GM21723 (cell line): ENCODE results near the gene KRTAP12-3.
"Not testable (repeated sequence)": the region's sequence is repeated elsewhere in the genome, so short reads cannot be mapped to it uniquely, and the experiment has no call there.

ENCODE experiments used
- ATAC-seq: cut with Tn5 transposase; IDR thresholded peaks from one replicate; pipeline ENCODE4 v1.9.1; 2021; ENCODE audit warnings: mild to moderate bottlenecking, moderate library complexity; ENCODE audit not compliant: unreplicated experiment

Gene KRTAP12-3

DNA sequence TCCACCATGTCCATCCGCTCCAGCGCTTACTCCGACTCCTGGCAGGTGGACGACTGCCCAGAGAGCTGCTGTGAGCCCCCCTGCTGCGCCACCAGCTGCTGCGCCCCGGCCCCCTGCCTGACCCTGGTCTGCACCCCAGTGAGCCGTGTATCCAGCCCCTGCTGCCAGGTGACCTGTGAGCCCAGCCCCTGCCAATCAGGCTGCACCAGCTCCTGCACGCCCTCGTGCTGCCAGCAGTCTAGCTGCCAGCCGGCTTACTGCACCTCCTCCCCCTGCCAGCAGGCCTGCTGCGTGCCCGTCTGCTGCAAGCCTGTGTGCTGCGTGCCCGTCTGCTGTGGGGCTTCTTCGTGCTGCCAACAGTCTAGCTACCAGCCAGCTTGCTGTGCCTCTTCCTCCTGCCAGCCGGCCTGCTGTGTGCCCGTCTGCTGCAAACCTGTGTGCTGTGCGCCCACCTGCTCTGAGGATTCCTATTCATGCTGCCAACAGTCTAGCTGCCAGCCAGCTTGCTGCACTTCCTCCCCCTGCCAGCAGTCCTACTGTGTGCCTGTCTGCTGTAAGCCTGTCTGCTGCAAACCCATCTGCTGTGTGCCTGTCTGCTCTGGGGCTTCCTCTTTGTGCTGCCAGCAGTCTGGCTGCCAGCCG is 30.4 kb upstream of the KRTAP12-3 start:
- not testable (repeated sequence) for ATAC-seq

DNA sequence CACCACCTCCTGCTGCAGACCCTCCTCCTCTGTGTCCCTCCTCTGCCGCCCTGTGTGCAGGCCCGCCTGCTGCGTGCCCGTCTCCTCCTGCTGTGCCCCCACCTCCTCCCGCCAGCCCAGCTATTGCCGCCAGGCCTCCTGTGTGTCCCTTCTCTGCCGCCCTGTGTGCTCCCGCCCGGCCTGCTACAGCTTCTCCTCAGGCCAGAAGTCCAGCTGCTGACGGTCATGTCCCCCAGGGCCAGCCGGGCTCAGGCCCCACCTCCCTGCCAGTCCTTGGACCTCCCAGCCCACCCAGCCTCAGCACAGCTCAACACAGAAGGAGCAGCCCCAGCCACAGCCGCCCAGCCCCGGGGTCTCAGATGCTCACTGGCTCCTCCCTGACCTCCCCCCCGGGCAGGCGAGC is 29.9 kb upstream of the KRTAP12-3 start:
- ATAC-seq = not testable (repeated sequence)

DNA sequence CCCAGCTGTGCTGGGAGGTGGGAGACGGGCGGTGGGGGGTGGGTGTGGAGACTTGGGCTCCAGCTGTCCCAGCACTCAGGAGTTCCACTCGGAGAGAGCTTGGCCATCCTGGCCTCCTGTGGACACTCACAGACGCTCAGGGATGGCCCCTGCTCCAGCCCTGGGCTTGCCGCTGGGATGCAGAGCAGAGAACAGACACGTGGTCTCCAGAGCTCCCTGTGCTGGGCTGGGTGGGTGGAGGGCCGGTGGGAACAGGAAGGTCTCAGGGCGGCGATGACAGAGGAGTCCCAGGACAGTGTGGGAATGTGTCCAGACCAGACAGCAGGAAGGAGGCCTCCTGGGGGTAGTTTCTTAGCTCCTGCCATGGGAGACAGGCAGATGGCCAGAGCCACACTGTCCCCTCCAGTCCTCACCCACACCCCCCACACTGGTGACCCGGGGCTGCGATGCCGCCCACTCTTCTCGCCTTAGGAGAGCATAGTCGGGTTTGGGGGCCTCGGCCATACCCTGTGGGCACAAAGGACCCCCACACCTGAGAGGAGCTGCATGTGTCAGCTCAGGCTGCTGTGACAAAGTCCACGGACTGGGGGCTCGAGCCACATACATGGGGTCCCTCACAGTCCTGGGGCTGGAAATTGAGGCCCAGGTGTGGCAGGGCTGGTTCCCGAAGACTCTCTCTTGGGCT is 28.9 kb upstream of the KRTAP12-3 start:
- ATAC-seq = no peak

DNA sequence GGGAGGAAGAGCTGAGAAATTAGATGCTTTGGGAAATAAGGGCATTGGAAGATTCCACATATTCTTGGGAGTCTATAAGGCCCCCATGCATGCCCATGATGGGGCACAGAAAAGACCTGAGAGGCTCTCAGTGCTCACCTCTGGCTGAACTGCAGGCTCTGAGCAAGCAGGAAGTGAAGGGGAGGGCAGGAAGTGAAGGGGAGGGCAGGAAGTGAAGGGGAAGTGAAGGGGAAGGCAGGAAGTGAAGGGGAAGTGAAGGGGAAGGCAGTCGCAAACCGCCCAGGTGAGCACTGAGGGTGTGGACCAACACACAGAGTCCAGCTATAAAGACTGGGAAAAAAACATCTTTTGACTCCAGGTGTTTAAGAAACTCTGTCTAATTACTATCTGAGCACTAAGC is 27.3 kb upstream of the KRTAP12-3 start:
- ATAC-seq = no peak

DNA sequence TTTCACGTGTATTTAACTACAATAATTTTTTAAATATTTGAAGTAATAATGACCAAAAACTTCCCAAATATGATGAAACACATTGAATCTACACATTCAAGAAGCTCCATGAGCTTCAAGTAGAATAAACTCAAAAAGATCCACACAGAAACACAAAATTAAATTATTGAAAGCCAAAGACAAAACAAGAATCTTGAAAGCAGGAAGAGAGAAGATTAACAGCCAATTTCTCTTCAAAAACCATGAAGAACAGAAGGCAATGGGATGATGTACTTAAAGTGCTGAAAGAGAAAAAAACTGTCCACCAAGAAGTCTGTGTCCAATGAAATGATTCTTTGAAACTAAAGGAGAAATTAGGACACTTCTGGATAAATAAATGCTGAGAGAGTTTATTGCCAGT is 25.7 kb upstream of the KRTAP12-3 start:
- ATAC-seq = no peak

DNA sequence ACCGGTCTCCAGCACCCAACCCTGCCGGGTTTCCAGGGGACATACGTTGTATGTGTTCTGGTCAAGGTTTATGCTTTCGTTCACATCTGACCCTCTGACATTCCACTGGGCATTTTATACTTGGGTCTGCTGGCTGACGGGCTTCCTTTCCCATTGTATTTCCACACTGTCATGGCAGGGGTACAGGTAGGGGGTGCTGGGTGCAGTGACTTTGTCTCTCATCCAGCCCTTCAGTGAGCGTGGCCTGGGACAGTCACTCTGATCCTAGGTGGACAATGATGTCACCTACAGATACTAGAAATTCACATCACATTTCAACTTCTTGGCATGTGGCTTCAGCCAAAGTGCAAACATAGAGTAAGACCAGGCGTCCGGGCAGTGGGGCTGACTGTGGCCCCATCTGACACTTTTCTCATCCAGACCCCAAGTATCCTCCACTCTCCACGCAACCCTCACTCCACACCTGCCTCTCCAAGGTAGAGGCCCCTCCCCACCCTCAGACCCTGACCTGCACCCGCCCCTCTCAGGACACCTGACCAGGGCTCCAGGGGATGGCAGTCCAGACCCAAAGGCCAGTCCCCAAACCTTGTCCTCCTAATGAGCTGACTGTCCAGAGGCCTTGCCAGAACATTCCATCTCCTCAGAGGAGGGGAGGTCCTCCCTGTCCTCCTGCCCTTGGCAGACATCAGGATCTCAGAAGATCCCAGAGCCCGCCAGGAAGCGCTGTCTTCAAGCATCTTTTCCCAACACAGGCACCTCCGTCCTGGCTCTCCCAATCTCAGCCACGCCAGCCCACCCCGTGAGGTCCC is 21.3 kb upstream of the KRTAP12-3 start:
- ATAC-seq = no peak

DNA sequence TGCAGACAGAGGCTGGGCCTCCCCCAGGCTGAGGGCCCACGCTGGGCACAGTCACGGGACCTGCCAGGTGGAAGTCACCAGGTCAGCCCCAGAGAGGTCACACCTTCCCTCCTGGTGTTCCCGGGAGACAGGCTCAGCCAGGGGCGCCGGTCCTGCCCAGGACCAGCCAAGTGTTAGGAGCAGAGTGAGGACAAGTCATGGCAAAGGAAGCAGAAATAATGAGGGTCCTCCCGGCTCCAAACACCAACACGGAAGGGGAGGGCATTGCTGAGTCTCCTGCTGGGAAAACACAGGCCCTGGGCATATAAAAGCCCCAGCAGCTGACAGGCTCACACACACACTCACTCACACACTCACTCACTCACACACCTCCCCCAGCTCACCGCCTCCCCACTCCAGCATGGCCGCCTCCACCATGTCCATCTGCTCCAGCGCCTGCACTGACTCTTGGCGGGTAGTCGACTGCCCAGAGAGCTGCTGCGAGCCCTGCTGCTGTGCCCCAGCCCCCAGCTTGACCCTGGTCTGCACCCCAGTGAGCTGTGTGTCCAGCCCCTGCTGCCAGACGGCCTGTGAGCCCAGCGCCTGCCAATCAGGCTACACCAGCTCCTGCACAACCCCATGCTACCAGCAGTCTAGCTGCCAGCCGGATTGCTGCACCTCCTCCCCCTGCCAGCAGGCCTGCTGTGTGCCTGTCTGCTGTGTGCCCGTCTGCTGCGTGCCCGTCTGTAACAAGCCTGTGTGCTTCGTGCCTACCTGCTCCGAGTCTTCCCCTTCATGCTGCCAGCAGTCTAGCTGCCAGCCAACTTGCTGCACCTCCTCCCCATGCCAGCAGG is 20.5 kb upstream of the KRTAP12-3 start, which contains the start of gene KRTAP10-10:
TSS of gene KRTAP10-10 (plus strand) at position 339 of the 833 bp plus-strand sequence. CDS start at position 401, 62 bp downstream.
- no peak for ATAC-seq

DNA sequence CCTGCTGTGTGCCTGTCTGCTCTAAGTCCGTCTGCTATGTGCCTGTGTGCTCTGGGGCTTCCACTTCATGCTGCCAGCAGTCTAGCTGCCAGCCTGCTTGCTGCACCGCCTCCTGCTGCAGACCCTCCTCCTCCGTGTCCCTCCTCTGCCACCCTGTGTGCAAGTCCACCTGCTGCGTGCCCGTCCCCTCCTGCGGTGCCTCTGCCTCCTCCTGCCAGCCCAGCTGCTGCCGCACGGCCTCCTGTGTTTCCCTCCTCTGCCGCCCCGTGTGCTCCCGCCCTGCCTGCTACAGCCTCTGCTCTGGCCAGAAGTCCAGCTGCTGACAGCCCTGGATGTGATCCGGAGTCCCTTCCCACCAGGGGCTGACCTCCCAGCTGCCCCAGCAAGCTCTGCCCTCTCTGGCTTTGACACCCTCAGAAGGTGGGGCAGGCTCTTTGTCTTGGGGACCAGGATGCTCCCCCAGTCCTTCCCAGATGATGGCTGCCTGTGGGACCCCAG is 19.8 kb upstream of the KRTAP12-3 start:
- ATAC-seq = not testable (repeated sequence)

DNA sequence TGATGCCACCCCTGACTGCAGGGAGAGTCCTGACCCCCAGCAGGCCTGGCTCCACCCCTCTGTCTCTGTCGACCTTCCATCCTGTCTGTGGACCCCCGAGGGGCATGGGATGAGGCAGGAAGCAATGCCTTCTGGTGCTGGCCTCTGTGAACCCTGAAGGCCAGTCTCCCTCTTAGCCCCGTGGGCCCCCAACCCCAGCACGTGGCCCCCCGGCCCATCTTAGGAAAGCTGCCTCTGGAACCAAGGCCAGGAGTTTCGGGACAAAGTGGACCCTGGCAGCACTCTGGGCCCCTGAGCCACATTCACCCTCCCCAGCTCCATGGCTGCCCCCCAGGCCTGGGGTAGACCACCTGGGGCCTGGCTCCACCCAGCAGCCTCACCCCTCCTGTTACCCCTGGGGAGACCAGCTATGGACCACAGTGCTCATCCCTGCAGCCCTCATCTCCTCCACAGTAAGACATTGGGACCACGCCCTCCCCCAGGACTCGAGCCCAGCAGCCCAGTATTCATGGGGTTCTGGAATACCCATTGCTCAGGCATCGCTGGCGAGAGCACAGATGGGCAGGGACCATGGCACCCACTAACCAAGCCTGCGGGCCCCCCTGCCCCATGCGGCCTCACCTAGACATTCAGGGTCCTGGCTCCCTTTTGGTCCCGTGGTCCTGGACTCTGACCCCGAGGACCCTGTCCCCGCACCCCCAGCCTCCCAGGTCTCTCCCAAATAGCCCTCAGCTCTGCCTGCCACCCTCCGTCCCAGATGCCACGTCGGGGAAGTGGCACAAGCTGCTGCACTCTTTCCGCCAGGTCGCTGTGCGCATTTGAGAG is 19.0 kb upstream of the KRTAP12-3 start:
- not testable (repeated sequence) for ATAC-seq

DNA sequence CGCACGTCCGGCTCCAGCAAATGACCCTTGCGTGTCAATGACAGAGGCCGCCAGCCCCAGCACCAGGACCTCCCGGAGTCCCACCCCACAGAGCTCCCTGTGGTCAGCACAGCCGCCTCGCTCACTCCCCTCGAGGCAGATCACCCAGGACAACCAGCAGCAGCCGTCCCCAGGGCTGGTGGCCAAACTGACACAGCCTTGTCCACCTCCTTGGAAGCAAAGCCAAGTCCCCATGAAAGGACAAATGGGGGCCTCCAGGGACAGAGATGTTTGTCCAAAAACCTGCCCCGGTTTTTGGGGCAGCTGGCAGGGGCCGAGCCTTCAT is 18.4 kb upstream of the KRTAP12-3 start:
- no peak for ATAC-seq

DNA sequence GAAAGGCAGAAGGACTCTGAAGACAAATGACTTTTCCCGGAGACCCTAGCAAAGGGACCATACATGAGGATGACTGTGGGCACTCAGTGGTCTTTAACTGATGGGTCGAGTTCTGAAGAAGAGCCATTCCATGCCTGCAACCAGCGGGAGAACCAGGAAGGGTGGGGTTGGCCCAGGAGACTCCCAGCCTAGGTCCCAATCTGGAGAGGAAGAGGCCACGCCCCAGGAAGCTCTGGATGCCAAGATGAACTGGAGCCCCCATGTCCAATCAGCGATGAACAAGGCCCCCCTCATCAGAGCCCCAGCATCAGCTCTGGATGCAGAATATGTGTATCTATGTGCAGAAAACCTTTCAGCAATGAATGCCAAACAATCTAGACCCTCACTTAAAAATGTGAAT is 17.0 kb upstream of the KRTAP12-3 start:
- no peak for ATAC-seq

DNA sequence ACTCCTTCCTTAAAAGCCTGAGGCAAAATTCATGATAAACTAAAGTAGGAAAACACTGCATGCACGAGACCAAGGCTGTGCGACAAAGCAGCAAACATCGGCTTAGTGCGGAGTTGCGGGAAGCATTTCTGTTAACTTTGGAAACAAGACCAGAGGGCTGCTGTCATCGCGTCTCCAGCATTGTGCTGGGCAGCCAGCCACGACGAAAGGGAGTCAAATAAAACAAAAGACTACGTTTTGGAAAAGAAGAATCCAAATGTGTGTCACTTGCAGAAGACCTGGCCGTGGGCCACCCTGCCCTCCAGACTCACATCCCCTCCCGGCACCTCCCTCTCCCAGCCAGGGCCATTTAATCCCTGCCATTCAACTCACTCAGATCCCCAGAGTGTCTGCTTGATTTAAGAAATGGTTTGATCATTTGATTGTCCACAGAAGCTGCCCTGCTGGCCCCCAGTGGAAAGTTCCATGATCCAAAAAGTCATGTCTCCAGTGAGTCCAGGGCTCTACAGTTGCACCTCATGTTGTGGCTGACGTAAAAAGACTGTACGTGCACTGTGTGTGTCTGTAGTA is 13.9 kb upstream of the KRTAP12-3 start:
- ATAC-seq = no peak

DNA sequence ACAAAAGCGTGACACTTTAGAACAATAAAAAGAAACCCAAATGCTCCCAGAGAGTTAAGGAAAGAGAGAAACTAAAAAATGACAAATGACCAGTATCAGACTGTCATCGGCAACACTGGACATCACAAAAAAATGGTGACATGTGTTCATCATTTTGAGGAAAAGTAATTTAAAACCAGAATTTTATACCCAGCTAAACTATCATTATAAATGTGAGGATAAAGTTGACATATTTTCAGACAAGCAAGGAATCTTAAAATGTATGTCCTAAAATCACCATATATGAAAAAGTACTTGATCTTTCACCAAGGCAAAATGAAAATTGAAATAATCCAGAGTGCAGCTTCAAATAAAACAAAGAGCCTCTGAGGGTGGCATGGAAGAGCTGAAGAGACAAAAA is 12.9 kb upstream of the KRTAP12-3 start:
- ATAC-seq = no peak

DNA sequence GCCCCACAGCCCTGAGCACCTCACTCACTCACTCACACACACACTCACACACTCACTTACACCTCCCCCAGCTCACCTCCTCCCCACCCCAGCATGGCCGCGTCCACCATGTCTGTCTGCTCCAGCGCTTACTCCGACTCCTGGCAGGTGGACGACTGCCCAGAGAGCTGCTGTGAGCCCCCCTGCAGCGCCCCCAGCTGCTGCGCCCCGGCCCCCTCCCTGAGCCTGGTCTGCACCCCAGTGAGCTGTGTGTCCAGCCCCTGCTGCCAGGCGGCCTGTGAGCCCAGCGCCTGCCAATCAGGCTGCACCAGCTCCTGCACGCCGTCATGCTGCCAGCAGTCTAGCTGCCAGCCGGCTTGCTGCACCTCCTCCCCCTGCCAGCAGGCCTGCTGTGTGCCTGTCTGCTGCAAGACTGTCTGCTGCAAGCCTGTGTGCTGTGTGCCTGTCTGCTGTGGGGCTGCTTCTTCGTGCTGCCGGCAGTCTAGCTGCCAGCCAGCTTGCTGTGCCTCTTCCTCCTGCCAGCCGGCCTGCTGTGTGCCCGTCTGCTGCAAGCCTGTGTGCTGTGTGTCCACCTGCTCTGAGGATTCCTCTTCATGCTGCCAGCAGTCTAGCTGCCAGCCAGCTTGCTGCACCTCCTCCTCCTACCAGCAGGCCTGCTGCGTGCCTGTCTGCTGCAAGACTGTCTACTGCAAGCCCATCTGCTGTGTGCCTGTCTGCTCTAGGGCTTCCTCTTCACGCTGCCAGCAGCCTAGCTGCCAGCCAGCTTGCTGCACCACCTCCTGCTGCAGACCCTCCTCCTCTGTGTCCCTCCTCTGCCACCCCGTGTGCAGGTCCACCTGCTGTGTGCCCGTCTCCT is 11.1 kb upstream of the KRTAP12-3 start, which contains the start of gene KRTAP10-11:
TSS of gene KRTAP10-11 (plus strand) at position 49 of the 856 bp plus-strand sequence. CDS start at position 94, 45 bp downstream.
- not testable (repeated sequence) for ATAC-seq

DNA sequence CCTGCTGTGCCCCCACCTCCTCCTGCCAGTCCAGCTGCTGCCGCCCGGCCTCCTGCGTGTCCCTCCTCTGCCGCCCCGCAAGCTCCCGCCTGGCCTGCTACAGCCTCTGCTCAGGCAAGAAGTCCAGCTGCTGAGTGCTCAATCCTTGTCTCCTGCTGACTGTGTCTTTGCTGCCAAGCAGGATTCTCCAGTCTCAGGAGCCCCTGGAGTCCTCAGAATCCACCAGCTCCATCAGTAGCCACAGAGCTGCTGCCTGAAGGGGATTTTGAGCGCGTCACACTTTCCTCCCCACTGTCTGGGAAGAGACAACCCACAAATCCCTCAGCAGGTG is 10.5 kb upstream of the KRTAP12-3 start:
- ATAC-seq = no peak

DNA sequence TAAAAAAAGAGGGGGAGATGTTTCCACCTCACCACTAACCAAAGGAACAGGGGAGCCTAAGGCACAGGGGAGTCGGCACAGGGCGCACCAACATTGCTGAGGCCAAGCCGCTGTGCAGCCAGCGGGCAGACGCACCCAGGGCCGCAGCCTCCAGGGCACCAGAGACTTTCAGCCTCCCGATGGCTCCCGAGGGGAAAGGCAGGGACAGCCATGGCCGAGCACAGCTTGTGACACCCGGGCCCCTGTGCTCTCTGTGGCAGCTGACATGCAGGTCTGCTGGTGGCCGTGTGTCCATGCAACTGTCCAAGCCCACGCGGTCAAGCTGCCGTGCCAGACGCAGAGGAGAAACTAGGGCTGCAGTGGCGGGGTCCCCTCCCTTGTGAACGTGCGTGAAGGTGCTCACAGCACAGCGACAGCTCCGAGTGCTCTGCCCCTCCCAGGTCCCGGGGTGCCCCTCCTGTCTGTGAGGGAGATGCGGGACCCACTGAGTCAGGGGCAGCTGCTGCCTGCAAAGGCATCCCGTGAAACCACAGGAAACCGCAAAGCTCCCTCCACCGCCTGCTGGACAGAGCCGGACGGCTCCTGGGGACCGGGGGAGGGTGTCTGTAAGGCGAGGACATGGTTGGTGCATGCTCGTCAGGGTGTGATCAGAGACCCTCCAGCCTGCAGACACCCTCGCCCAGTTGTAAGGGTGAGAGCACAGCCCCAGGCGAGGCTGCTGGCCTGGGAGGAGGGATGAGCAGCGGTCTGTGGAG is 9.0 kb upstream of the KRTAP12-3 start:
- no peak for ATAC-seq

DNA sequence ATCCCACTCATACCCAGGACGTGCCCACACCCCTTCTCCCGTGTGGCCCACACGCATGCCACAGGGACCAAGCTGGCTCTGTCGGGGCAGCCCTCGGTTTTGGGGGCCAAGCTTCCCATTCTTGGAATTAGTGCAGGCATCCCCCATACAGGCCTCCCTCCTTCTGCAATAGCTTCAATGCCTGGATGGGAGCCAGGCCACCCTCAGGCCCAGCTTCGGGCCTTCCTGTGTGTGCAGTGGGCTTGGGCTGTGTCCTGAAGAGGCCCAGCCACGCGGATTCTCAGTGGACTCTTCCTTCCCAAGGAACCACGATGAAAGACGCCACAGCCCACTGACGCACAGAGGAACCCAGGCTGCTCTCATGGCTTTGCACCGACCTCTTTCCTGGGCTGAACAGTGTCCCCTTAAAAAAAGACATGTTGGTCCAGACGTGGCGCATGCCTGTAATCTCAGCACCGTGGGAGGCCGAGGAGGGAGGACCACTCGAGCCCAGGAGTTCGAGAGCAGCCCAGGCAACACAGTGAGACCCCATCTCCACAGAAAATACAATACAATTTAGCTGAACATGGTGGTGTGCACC is 8.1 kb upstream of the KRTAP12-3 start:
- ATAC-seq = no peak
